SJCRH30 (cell line): ENCODE data around the gene TSC22D1. TPM values are rescaled to one million over a fixed set of nuclear protein-coding genes. Genes with fewer than 3 reads are reported as not detected.
A peak's percentile ranks its signal among the peaks of the same experiment; 100 is the strongest.
"Not testable (repeated sequence)": the region's sequence is repeated elsewhere in the genome, so short reads cannot be mapped to it uniquely, and the experiment has no call there.

ENCODE experiments used
- DNase-seq, 2 experiments: peaks; one replicate each; pipeline ENCODE4 v3.0.0-alpha.2; 2015 to 2020
- H3K27ac ChIP-seq: fragments of 250-450 bp; sonication (Bioruptor Pico); 2 replicates; pipeline ENCODE4 v1.5.1; 2020; ENCODE audit warnings: mild to moderate bottlenecking, moderate library complexity
- H3K27me3 ChIP-seq: fragments of 250-450 bp; sonication (Bioruptor Pico); 2 replicates; pipeline ENCODE4 v1.5.1; 2020; ENCODE audit warnings: mild to moderate bottlenecking, moderate library complexity
- H3K36me3 ChIP-seq: fragments of 250-450 bp; sonication (Bioruptor Pico); 2 replicates; pipeline ENCODE4 v1.5.1; 2020; ENCODE audit warnings: mild to moderate bottlenecking, moderate library complexity
- H3K4me1 ChIP-seq: fragments of 250-450 bp; sonication (Bioruptor Pico); 2 replicates; pipeline ENCODE4 v1.5.1; 2020; ENCODE audit warnings: mild to moderate bottlenecking, moderate library complexity
- H3K4me3 ChIP-seq: fragments of 250-450 bp; sonication (Bioruptor Pico); 2 replicates; pipeline ENCODE4 v1.5.1; 2020; ENCODE audit warnings: mild to moderate bottlenecking, moderate library complexity
- H3K9me3 ChIP-seq: fragments of 250-450 bp; sonication (Bioruptor Pico); replicated peaks from 2 replicates; pipeline ENCODE4 v1.5.1; 2020; ENCODE audit warnings: mild to moderate bottlenecking, moderate library complexity
- total RNA-seq: library from RNA; depleted of rRNA; stranded (reverse); fragments of >200 nt; shearing (Covaris generic); gene quantifications from 2 replicates; pipeline ENCODE4 v1.2.3, GENCODE V29; 2014; rRNA removed

The TSC22D1 gene
- 23.6 and 28.0 TPM in 2 replicates for total RNA-seq

DNA sequence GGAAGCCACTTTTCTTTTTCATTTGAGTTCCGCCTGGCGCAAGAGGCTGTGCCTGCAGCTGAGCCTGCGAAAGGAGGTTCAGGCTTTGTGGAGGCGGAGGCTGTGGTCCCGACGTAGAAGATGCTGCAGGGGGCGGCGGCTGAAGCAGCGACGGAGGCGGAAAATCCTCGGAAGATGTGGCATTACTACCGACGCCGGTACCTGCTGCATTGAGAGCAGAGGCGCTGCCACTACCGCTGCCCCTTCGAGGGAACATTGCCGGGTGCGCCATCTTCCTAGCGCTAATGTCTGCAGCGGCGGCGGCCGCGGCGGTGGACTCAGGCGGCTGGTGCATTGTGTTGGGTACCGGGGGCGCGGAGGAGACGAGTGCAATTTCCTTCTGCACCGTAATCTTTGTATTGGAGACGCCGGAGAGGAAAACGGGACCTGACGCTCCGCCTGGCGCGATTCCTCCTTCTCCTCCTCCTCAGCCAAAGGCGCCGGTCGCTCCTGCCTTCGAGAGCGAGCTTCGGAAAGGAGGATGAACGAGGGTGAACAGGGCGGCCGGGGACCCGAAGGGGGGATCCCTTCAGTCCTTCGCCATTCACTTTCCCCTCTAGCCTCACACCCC is at the start of gene TSC22D1:
TSC22D1 (minus strand) TSS at position 590 of the 610 bp plus-strand sequence; CDS start at position 334, 256 bp downstream.
- Histone ChIP-seq H3K4me1 (peaks cover 9% of the 10 kb centered on the region), H3K27me3 (no peaks in the 10 kb centered on the region), H3K9me3 (no peaks in the 10 kb centered on the region), H3K4me3 (peak within 1 kb of the TSS; percentile 90), H3K36me3 (no peaks in the 10 kb centered on the region), H3K27ac (peak within 1 kb of the TSS; percentile 97)
- DNase-seq: peak; percentile 43 to 55

DNA sequence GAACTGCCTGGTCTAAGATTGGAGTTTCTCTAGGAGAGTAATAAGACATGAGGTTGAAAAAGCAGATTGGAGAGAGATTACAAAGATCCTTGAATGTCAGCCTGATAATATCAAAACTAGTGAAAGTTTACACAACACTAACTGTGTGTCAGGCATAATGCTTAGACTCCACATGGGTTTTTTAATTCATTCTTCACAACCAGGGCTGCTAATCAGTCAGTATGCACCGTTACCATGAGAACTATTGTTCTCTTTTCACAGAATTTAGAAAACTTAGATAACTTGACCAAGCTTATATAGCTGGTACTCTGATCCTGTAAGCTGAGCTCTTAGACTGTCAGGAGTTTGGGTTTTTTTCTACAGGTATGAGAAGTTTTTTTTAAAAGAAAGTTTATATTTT is 46.6 kb upstream of the TSC22D1 start:
- DNase-seq: no peak
- H3K27ac ChIP-seq: no peak overlapping the region
- H3K9me3 ChIP-seq: no peaks in the 10 kb centered on the region
- peaks cover 14% of the 10 kb centered on the region; the same call in 1 of the 2 replicates for H3K4me1 ChIP-seq
- H3K27me3 ChIP-seq: no peaks in the 10 kb centered on the region
- H3K4me3 ChIP-seq: no peak overlapping the region
- no peaks in the 10 kb centered on the region for H3K36me3 ChIP-seq

DNA sequence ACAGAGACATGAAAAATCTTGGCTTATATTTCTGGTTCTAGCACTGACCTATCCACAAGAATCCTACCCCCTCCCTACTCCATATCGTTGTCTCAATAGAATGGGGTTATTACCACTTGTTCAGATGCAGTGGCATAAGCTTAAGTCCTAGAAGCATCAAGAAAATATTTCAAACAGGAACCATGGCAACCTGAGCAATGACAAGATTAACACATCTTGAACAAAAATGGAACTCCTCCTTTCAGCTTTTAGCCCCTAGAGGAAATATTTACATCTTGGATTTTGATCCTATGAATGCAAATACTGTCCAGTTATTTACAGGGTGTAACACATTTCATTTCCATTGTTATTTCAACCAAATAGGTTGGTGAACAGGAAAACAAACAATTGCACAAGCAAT is 46.1 kb upstream of the TSC22D1 start:
- no peaks in the 10 kb centered on the region for H3K27me3 ChIP-seq
- H3K9me3 ChIP-seq: no peaks in the 10 kb centered on the region
- no peak for DNase-seq

DNA sequence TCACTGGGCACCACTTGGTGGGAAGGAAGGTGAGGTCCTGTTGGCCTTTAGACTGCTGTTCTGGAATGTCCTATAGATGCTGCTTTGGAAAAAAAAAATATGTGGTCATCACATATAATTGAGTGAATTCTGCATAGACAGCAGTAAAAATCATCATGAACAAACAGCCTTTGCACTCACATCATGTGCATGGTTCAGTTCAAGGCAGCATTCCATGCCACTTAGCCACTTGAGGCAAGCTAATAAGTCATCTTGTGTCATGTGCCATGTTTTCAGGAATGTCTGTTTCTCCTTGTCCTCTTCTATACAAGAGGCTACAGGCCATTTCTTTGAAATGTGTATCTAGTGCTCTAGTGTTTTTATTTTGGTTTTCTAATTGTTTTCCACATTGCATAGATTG is 43.9 kb upstream of the TSC22D1 start:
- Histone ChIP-seq H3K27me3 (no peaks in the 10 kb centered on the region), H3K4me3 (no peak overlapping the region), H3K27ac (no peak overlapping the region), H3K36me3 (no peaks in the 10 kb centered on the region), H3K4me1 (peaks cover 14% of the 10 kb centered on the region; the same call in 1 of the 2 replicates), H3K9me3 (no peaks in the 10 kb centered on the region)
- DNase-seq: no peak

More for the DNA sequence above, 46.1 kb upstream of the TSC22D1 start:
- Histone ChIP-seq H3K36me3 (no peaks in the 10 kb centered on the region), H3K4me3 (no peak overlapping the region), H3K4me1 (peaks cover 14% of the 10 kb centered on the region; the same call in 1 of the 2 replicates), H3K27ac (no peak overlapping the region)

DNA sequence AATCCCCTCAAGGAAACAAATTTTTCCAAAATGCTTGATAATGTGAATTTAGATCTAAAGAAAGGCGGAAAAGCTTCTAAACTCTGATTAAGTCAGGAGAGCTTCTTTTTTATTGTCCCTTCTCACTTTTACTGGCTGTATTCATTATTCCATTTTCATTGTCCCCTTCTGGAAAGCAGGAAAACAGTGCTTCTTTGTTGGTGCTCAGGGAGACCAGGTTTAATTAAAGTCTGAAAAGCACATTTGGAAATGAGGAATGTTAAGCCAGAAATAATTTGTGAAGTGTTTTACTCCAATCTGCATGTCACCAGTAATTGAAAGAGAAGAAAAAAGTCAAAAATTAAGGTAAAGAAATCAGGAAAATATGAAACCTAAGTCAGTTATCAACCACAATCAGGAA is 43.5 kb upstream of the TSC22D1 start:
- no peaks in the 10 kb centered on the region for H3K27me3 ChIP-seq
- no peak for DNase-seq
- H3K9me3 ChIP-seq: no peaks in the 10 kb centered on the region
- no peak overlapping the region for H3K27ac ChIP-seq
- no peaks in the 10 kb centered on the region for H3K36me3 ChIP-seq
- no peak overlapping the region for H3K4me3 ChIP-seq
- peaks cover 14% of the 10 kb centered on the region; the same call in 1 of the 2 replicates for H3K4me1 ChIP-seq

DNA sequence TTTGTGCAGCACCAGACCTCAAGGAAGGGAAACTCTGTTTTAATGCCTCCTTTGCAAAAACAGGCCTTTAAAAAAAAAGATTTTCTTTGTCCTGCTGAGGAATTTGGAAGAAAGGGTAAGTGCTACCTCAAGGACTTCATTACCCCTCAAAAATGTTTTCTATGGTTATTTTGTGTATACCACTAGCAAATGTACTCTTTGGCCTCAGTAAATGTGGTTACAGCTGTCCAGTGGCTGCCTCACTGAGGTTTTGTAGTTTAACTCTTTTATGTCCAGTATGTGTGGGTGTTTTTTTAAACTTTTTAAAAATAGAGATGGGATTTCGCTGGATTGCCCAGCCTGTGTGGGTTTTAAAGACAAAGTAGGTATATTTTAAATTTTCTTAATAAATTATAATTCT is 42.2 kb upstream of the TSC22D1 start:
- no peaks in the 10 kb centered on the region for H3K9me3 ChIP-seq
- no peak overlapping the region for H3K4me3 ChIP-seq
- peak; percentile 39 to 70 for DNase-seq
- no peaks in the 10 kb centered on the region for H3K36me3 ChIP-seq
- no peaks in the 10 kb centered on the region for H3K27me3 ChIP-seq
- peaks cover 14% of the 10 kb centered on the region; the same call in 1 of the 2 replicates for H3K4me1 ChIP-seq
- no peak overlapping the region for H3K27ac ChIP-seq

DNA sequence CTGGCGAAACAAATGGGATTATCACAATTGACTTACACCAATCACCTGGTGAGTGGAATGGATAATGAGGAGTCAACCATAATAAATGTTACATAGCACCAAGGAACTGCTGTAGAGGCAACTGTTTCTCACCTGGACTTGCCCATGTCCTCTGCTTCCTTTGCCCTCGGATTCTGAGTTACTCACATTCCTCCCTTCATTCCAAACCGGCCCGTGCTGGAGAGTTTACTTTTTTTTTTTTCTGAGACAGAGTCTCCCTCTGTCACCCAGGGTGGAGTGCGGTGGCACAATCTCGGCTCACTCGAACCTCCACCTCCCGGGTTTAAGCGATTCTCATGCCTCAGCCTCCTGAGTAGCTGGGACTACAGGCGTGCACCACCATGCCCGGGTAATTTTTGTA is 41.5 kb upstream of the TSC22D1 start:
- H3K36me3 ChIP-seq: no peaks in the 10 kb centered on the region
- DNase-seq: no peak
- no peaks in the 10 kb centered on the region for H3K9me3 ChIP-seq
- H3K27me3 ChIP-seq: no peaks in the 10 kb centered on the region
- no peak overlapping the region for H3K27ac ChIP-seq
- peaks cover 14% of the 10 kb centered on the region; the same call in 1 of the 2 replicates for H3K4me1 ChIP-seq
- H3K4me3 ChIP-seq: no peak overlapping the region

DNA sequence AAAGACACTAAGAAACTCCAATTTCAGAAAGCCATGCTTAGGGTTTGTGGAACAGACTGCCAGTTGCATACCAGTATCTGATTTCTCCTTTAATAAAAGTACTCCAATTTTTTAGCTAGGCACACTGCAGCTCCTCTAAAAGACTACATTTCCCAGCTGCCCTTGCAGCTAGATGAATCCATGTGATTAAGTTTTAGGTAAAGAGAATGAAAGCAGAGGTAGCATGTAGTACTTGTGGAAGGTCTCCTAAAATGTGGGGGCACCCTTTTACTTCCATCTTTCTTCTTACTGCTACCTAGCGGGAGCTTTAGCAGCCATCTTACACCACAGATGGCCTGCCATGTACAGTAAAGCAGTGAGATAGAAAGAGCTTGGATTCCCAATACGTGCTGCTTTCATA is 33.0 kb upstream of the TSC22D1 start:
- DNase-seq: no peak
- no peak overlapping the region for H3K27ac ChIP-seq
- no peak overlapping the region for H3K4me3 ChIP-seq
- no peaks in the 10 kb centered on the region for H3K4me1 ChIP-seq
- no peaks in the 10 kb centered on the region for H3K27me3 ChIP-seq
- H3K9me3 ChIP-seq: no peaks in the 10 kb centered on the region
- H3K36me3 ChIP-seq: no peaks in the 10 kb centered on the region

DNA sequence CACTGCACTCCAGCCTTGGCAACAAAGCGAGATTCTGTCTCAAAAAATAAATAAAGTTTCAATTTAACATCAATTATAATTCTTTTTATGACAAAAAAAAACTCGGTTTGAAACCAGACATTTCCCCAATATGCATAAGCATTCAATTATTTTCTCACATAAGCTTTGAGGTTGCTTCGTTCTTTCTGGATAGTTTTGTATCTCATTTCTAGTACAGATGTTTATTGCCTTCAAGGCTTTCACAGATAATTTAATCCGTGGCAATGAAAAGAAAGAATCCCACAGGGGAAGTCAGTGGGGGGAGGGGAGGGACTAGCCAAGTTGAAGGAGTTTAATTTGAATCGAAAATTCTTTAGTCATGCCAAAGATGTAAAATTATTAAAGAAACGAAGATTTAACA is 29.6 kb upstream of the TSC22D1 start:
- no peaks in the 10 kb centered on the region for H3K9me3 ChIP-seq
- no peak overlapping the region for H3K27ac ChIP-seq
- no peaks in the 10 kb centered on the region for H3K27me3 ChIP-seq
- no peak for DNase-seq
- H3K36me3 ChIP-seq: no peaks in the 10 kb centered on the region
- no peaks in the 10 kb centered on the region for H3K4me1 ChIP-seq
- no peak overlapping the region for H3K4me3 ChIP-seq

DNA sequence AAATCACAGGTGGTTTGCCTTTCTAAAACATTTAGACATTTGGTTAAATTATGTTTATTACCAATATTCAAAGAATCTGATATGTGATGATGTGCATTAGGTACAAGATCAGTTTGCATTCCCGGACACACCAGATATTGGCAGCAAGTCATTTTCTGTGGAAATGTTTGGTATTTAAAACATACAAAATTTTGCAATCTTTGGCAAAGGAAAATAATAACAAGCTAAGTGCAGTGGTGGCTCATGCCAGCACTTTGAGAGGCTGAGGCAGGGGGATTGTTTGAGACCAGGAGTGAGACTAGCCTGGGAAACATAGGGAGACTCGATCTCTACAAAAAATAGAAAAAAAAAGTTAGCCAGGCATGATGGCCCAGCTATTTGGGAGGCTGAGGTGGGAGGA is 29.1 kb upstream of the TSC22D1 start:
- Histone ChIP-seq H3K27ac (no peak overlapping the region), H3K4me1 (no peaks in the 10 kb centered on the region), H3K4me3 (no peak overlapping the region), H3K27me3 (no peaks in the 10 kb centered on the region), H3K36me3 (no peaks in the 10 kb centered on the region), H3K9me3 (no peaks in the 10 kb centered on the region)
- DNase-seq: no peak

DNA sequence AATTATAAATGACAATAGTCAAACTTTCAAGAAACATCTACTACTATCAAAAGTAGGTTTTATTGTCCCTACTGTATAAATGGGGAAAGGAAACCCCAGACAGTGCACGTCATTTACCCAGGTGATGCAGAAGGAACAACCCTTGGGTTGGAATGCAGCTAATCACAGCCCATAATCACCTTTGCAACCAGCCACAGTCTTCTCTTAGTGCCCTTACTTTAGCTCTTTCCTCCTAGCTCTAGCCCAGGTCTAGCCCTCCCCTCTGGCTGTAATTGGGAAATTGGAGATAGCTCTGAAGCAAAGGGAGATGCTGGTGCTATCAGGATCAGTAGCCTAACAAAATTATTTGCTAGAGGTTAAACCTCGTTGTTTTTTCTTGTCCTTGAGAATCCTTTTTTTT is 25.5 kb upstream of the TSC22D1 start:
- Histone ChIP-seq H3K4me1 (no peaks in the 10 kb centered on the region), H3K27ac (no peak overlapping the region), H3K36me3 (no peaks in the 10 kb centered on the region), H3K9me3 (no peaks in the 10 kb centered on the region), H3K4me3 (no peak overlapping the region), H3K27me3 (no peaks in the 10 kb centered on the region)
- DNase-seq: no peak

DNA sequence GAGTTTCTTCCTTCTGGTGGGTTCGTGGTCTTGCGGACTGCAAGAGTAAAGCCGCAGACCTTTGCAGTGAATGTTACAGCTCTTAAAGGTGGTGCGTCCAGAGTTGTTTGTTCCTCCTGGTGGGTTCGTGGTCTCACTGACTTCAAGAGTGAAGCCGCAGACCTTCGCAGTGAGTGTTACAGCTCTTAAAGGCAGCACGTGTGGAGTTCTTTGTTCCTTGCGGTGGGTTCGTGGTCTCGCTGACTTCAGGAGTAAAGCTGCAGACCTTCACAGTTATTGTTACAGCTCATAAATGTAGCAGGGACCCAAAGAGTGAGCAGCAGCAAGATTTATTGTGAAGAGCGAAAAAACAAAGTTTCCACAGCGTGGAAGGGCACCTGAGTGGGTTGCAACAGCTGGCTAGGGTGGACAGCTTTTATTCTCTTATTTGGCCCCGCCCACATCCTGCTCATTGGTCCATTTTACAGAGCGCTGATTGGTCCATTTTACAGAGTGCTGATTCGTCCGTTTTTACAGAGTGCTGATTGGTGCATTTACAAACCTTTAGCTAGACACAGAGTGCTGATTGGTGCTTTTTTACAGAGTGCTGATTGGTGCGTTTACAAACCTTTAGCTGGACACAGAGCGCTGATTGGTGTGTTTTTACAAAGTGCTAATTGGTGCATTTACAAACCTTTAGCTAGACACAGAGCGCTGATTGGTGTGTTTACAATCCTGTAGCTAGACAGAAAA is 17.9 kb upstream of the TSC22D1 start:
- not testable (repeated sequence) for H3K4me1 ChIP-seq, H3K27ac ChIP-seq, H3K36me3 ChIP-seq, H3K4me3 ChIP-seq, DNase-seq, H3K9me3 ChIP-seq, H3K27me3 ChIP-seq

DNA sequence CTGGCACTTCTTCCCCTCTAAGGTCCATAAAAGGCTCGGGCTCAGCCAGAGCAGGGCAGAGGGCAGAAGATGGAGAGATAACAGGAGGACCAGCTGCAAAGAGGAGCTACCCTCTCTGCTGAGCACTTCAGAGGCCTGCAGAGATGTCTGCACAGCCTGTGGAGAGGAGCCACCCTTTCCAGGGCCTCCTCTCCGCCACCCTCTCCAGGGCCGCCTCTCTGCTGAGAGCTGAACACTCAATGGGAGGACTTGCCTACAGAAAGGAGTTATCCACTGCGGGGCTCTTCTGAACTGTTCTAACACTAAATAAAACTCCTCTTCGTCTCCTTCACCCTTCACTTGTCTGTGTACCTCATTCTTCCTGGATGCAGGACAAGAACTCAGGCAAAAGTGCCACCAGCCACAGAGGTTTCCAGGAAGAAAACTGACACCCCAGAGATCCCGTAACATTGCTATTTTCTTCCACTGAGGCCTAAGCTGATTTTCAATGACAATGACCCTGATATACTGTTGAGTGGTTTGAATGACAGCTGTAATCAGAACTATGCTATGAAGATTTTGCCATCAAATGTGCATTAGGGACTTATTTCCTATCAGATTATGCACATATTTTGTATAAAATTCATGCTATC is 16.2 kb upstream of the TSC22D1 start:
- Histone ChIP-seq H3K4me3 (no peak overlapping the region), H3K27ac (no peak overlapping the region), H3K4me1 (no peaks in the 10 kb centered on the region), H3K36me3 (no peaks in the 10 kb centered on the region), H3K9me3 (no peaks in the 10 kb centered on the region), H3K27me3 (no peaks in the 10 kb centered on the region)
- no peak for DNase-seq

DNA sequence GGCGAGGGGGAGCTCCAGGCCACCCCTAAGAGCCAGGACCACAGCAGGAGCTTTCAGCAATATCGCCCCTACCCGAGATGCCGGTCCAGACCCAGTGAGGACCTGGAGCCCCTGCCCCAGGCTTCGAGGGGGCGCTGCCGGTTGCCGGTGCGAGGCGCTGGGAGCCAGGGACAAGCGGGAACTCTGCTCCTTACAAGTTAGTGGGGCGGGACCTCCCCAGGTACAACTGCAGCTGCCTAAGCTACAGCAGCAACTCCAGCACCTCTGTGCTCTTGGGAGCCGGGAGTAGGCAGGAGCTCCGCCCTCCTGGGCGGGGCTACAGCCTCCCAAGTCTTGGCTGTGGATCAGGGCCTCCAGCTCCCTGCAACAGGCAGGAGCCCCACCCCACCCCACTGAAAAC is 15.2 kb upstream of the TSC22D1 start:
- H3K36me3 ChIP-seq: no peaks in the 10 kb centered on the region
- no peak for DNase-seq
- H3K4me3 ChIP-seq: no peak overlapping the region
- H3K27ac ChIP-seq: no peak overlapping the region
- no peaks in the 10 kb centered on the region for H3K9me3 ChIP-seq
- H3K27me3 ChIP-seq: no peaks in the 10 kb centered on the region
- no peaks in the 10 kb centered on the region for H3K4me1 ChIP-seq

DNA sequence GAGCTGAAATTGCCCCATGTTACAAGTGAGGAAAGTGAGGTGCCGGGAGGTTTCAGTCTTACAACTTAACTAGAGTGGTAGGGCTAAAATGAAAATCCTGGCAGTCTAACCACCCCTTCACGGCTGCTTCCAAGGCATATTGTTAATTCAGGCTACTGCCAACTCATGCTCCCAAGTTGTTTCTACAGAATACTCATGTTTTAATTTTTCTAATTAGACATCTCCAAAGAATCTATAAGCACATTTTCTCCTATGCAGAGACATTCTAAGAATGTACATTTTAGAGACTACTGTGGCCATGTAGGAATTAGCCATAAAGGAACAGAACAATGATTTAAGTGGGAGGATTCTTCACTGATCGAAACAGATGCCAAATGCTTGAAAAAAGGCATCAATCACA is 7.0 kb upstream of the TSC22D1 start:
- Histone ChIP-seq H3K9me3 (no peaks in the 10 kb centered on the region), H3K4me3 (no peak overlapping the region), H3K36me3 (no peaks in the 10 kb centered on the region), H3K4me1 (peaks cover 6% of the 10 kb centered on the region), H3K27me3 (no peaks in the 10 kb centered on the region), H3K27ac (no peak overlapping the region)
- DNase-seq: no peak
